ENCODE results near the gene ZNF587B.
"Not testable (repeated sequence)": the region's sequence is repeated elsewhere in the genome, so short reads cannot be mapped to it uniquely, and the experiment has no call there.

Gene ZNF587B

DNA sequence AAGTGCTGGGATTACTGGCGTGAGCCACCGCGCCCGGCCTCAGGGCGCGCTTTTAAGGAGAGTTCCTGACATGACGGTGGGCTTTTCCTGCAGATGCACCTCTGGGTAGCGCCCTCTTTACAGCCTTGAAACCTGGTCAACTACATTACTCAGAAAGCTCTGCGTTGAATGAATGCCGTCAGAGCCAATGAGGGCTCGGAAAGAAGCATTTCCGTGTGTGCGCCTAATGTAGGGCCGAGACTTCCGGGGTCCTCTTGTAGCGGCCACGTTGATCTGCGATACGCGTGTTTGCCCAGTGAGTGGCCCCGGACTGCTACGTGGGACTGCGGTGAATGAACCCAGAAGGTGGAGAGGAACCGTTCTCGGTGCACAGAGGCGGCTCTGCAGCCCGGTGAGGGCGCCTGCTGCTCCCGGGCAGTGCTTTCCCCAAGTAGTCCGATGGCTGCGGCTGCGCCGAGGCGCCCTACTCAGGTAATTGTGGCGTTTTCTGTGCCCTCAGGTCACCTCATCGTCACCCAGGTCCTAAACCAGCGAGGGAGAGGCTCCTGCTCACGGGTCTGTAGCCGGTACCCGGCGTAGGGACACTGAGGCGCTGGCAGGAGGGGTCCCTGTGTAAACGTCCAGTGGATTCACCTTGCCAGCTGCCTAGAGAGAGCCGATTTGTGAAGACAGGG, 10.5 kb upstream of the ZNF587B start:
- DNase-seq: peak; percentile 87

DNA sequence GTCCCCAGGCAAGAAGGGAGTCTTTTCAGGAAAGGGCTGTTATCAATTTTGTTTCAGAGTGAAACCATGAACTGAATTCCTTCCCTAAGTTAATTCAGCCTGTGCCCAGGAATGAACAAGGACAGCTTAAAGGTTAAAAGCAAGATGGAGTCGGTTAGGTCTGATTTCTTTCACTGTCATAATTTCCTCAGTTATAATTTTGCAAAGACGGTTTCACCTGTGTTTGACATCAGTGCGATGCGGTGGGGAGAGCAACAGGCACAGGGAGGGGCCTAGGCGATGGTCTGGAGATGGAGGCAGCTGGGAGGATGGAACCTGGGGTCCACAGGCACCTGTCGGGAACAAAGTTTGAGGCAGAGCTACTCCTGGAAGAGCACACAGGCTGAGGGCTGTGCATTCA, 9.5 kb upstream of the ZNF587B start:
- DNase-seq: no peak

DNA sequence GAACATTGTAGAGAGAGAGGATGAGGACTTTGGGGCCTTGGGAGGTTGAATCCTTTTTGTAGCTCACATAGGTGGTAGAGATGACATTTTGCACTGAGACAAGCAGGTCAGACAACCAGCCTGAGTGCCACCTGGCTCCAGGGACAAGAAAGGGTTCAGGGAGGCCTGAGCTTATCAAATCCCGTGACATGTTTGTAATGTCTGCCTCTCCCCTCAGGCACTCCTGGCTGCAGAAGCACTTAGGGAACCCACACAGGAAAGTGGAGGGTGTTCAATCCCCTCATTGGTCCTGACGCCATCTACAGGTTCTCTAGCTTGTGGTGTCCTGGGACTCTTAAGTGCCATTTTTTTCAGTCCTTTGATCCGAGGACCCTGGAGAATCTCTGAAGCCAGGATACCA, 9.0 kb upstream of the ZNF587B start:
- DNase-seq: not testable (repeated sequence)

DNA sequence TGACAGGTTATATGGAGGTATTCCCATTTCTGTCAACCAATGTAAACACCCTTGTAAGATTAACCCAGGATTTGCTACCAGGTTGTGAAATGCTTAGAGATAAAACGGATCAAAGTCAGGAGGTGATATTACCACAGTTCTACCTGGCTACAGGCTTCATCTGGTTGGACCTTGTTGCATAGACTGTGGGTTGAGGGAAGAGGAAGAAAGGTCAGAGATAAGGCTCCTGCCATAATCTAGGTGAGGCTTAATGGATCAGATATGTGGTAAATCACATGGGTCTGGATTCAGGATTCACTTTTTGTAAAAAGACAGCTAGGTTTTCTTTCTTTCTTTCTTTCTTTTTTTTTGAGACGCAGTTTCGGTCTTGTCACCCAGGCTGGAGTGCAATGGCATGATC, 8.6 kb upstream of the ZNF587B start:
- not testable (repeated sequence) for DNase-seq

DNA sequence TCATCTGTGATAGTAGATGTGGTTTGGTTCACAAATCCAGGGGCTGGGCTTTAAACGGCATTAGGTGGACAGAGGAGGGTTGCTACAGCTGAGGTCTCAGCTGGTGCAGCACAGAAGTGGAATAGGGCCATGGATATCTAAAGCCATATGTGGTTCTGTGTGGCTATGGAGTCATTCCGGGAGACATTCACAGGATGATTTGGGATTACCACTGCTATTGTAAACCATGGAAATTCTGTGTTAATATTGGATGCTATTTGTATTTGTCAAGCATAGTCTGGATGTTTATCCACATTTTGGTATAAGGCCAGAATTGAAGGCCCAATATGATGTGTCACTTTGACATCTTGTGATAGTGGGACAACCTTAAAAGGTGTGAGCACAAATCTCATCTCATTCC, 6.9 kb upstream of the ZNF587B start:
- not testable (repeated sequence) for DNase-seq

DNA sequence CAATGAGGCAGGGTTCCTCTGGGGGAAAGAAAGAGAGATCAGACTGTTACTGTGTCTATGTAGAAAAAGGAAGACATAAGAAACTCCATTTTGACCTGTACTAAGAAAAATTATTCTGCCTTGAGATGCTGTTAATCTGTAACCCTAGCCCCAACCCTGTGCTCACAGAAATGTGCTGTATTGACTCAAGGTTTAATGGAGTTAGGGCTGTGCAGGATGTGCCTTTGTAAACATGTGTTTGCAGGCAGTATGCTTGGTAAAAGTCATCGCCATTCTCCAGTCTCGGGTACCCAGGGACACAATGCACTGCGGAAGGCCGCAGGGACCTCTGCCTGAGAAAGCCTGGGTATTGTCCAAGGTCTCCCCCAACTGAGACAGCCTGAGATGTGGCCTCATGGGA, 6.5 kb upstream of the ZNF587B start:
- DNase-seq: not testable (repeated sequence)

DNA sequence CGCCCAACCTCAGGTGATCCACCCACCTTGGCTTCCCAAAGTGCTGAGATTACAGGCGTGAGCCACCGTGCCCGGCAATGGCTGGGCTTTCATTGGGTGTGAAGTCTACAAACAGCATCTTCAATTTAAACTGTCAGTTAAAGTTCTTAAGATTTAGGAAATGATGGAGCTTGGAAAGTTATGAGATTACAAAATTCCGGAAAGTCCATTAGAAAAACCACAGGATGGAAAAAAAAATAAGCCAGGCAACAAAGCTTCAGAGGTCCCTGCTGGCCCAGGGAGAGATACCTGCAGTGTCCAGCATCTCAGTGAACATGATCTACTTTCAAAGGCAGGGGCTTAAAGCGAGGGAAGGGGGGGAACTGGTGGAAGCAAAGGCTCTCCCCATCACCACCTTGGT, 4.6 kb upstream of the ZNF587B start:
- DNase-seq: no peak

DNA sequence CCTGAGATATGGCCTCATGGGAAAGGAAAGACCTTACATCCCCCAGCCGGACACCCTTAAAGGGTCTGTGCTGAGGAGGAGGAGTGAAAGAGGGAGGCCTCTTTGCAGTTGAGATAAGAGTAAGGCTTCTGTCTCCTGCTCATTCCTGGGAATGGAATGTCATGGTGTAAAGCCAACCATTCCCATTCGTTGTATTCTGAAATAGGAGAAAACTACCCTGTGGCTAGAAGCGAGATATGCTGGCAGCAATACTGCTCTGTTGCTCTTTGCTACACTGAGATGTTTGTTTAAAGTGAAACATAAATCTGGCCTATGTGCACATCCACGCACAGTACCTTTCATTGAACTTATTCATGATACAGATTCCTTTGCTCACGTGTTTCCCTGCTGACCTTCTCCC, 783 bp upstream of the ZNF587B start:
- no peak for DNase-seq

DNA sequence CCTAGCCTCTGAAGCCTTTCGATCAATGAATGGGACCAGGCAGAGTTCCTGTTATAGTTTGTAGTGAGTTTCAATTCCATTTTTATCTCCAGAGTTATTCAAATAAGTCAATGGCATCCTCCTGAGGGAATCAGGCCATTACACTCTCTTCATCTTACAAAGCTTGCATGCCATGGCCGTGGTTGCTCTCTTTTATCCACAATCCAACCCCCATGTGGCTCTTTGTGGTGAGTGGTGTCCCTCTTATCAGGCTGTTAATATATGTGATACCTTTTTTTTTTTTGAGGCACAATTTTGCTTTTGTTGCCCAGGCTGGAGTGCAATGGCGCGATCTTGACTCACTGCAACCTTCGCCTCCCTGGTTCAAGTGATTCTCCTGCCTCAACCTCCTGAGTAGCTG, 6.9 kb downstream of the ZNF587B start:
- not testable (repeated sequence) for DNase-seq

DNA sequence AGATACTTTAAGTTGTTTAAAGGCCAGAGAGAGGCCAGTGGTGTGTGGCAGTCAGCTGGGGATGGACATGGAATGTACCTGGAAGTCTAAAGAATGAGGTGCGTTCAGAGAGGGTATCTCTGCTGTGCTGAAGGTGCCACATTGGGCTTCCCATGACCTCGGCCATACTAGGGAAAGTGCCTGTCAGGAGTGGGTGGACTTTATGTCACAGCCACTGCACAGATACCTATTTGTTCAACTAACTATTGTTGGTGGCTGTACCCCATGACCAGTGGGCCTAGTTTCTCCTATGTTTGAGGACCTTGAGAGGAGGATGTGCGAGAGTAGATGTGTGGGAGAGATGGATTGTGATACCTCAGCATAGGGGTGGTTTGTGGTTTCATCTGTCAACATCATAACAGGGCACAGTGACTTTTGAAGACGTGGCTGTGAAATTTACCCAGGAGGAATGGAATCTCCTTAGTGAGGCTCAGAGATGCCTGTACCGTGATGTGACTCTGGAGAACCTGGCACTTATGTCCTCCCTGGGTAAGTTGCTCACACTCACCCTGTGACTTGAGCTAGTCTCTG, 8.6 kb downstream of the ZNF587B start:
- DNase-seq: not testable (repeated sequence)

DNA sequence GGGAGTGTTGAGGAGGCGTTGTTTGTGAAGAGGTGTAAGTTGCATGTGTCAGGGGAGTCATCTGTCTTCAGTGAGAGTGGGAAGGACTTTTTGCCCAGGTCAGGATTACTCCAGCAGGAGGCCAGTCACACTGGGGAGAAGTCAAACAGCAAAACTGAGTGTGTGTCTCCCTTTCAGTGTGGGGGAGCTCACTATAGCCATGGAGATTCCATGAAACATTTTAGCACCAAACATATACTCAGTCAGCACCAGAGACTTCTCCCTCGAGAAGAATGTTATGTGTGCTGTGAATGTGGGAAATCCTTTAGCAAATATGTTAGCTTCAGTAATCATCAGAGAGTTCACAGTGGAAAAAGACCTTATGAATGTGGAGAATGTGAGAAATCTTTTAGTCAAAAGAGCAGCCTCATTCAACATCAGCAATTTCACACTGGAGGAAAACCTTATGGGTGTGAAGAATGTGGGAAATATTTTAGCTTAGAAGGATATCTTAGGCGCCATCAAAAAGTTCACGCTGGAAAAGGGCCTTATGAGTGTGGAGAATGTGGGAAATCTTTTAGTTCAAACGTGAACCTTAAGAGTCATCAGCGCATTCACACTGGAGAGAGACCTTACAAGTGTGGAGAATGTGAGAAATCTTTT, 11.1 kb downstream of the ZNF587B start:
- no peak for DNase-seq

DNA sequence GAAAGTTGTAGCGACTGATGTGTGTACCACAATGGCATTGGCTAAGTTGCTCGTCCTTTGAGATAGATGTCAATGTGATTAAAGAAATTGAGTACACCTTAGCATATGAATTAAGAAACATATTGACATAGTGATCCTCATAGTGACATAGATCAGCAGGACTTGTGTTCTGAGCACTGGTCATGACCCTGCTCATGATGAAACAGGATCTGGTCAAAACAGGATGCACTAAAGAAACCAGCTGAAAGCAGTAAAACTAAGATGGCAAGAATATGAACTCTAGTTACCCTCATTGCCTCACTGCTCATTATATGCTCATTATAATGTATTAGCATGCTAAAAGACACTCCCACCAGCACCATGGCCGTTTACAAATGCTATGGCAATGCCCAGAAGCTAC, 17.1 kb downstream of the ZNF587B start:
- not testable (repeated sequence) for DNase-seq

DNA sequence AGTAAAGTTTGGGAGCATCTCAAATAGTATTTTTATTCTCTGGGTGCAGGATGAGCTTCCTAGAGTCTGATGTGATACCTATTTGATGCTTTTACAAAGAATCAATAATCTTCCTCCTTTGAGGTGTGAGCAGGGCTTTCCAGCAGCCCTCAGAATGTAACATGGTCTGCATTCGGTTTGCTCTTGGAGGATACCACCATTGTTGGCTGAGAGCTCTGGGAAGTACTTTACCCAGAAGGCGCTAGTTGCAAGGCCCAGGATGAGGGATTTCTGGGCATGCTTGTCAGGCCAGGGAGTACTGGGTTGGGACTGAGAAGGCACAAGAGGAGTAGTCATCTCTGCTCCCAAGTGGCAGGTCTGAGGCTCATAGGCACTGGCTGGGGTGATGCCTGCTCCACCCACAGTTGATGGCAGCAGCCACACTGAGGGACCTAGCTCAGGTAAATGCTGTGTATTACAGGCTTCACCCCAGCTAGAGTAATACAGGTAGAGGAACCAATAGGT, 19.1 kb downstream of the ZNF587B start:
- not testable (repeated sequence) for DNase-seq

DNA sequence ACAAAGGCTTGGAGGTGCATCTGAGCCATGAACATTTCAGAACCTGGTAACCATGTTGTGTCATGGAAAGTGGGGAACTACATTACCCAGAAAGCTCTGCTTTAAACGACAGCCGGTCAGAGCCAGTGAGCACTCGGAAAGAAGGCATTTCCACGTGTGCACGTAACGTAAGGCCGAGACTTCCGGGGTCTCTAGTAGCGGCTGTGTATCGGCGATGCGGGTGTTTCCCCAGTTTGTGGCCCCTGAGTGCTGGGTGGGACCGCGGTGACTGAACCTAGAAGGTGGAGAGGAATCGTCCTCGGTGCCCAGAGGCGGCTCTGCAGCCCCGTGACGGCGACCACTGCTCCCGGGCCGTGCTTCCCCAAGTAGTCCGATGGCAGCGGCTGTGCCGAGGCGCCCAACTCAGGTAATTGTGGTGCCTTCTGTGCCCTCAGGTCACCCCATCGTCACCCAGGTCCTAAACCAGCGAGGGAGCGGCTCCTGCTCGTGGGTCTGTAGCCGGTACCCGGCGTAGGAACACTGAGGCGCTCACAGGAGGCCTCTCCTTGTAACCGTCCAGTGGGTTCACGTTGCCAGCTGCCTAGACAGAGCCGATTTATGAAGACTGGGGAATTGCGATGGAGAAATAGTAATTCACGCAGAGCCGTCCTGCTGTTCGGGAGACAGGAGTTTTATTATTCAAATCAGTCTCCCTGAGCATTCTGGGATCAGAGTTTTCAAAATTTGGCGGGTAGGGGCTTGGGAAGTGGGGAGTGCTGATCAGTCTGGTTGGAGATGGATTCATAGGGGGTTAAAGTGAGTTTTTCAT, 19.8 kb downstream of the ZNF587B start, which contains the start of gene ZNF587:
Gene ZNF587, plus strand, starts transcription at position 194 of the 808 bp plus-strand sequence. Its CDS starts 180 bp downstream, at position 374.
- peak; percentile 81 for DNase-seq

DNA sequence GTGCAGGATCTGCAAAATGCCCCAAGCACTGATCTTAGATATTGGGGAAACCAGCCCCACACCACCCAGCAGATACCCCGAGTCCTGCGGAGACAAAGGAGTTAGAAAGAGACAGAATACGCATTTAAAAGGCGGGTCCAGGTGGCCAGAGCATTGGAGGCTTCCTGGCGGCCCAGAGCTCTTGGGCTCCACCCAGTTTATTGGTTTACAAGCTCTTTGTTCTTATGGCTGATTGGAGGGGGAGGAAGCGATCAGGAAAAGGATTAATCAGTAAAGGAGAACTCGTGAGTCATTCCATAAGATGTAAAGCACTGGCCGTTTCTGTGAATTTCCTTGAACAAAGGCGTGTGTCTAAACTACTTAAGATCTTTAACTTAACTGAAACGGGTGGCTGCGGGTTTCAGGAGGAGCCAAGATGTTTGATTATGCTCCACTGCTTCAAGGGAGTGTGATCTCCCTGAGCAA, 20.5 kb downstream of the ZNF587B start:
- no peak for DNase-seq

DNA sequence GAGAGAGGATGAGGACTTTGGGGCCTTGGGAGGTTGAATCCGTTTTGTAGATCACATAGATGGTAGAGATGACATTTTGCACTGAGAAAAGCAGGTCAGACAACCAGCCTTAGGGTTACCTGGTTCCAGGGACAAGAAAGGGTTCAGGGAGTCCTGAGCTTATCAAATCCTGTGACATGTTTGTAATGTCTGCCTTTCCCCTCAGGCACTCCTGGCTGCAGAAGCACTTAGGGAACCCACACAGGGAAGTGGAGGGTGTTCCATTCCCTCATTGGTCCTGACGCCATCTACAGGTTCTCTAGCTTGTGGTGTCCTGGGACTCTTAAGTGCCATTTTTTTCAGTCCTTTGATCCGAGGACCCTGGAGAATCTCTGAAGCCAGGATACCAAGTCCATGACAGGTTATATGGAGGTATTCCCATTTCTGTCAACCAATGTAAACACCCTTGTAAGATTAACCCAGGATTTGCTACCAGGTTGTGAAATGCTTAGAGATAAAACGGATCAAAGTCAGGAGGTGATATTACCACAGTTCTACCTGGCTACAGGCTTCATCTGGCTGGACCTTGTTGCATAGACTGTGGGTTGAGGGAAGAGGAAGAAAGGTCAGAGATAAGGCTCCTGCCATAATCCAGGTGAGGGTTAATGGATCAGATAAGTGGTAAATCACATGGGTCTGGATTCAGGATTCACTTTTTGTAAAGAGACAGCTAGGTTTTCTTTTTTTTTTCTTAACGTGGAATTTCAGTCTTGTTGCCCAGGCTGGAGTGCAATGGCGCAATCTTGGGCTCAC, 21.9 kb downstream of the ZNF587B start:
- not testable (repeated sequence) for DNase-seq

DNA sequence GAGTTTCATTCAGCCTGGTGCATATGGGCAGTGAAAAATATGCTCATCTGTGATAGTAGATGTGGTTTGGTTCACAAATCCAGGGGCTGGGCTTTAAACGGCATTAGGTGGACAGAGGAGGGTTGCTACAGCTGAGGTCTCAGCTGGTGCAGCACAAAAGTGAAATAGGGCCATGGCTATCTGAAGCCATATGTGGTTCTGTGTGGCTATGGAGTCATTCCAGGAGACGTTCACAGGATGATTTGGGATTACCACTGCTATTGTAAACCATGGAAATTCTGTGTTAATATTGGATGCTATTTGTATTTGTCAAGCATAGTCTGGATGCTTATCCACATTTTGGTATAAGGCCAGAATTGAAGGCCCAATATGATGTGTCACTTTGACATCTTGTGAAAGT, 24.0 kb downstream of the ZNF587B start:
- DNase-seq: not testable (repeated sequence)

DNA sequence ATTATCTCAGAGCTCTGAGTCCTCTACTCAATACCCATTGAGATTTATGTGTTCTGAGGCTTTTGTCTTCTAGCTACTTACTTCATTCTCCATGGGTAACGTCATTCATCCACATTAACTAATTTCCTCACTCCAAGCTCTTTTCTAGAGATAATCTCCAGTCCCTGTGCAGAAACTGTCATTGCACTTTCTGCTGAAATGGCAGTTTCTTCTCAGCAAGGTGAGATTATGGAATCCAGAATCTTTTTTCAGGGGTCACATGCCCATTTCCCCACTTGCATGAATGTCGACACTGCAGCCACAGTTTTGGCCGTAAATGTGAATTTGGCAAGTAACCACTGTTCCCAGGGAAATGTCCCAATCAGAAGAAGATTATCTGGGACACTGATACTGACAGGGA, 32.3 kb downstream of the ZNF587B start:
- not testable (repeated sequence) for DNase-seq

DNA sequence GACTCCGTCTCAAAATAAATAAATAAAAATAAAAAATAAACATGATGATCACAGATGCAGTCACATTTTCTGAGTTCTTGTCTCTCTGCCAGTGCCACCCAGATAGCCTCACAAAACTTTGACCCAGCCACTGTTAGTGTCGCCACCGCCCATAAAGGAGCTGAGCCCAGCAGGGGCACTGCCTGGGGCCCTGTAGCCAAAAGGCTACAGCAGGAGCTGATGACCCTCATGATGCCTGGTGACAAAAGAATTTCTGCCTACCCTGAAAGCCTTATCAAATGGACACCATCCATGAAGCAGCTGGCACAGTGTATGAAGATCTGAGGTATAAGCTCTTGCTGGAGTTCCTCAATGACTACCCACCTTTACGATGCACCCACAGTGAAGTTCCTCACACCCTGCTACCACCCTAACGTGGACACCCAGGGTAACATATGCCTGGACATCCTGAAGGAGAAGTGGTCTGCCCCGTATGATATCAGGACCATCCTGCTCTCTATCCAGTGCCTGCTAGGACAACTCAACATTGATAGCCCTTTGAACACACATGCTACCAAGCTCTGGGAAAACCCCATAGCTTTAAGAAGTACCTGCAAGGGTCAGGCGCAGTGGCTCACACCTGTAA, 37.9 kb downstream of the ZNF587B start:
- DNase-seq: no peak

DNA sequence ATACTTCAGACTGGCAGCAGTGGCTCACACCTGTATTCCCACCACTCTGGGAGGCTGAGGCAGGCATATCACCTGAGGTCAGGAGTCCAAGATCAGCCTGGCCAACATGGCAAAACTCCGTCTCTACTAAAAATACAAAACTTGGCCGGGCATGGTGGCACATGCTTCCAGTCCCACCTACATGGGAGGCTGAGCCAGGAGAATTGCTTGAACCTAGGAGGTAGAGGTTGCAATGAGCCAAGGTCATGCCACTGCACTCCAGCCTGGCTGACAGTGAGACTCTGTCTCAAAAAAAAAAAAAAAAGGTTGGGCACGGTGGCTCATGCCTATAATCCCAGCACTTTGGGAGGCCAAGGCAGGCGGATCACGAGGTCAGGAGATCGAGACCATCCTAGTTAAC, 39.6 kb downstream of the ZNF587B start:
- not testable (repeated sequence) for DNase-seq

DNA sequence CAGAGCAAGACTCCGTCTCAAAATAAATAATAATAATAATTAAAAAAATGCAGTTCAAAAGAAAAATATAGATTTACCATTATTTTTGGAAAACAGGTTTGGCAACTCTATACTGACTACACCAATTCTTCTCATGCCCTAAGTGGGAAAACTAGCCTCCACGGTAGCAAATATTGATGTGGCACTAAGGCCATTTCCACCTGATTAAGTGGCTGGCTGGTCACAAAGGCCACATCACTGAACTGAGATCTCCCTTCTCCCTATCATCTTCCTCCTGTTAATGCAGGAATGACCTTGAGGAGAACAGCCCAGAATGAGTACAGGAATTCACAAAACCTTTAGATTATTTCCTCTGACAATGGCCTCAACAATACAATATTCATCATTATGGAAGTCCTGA, 40.1 kb downstream of the ZNF587B start:
- DNase-seq: no peak

DNA sequence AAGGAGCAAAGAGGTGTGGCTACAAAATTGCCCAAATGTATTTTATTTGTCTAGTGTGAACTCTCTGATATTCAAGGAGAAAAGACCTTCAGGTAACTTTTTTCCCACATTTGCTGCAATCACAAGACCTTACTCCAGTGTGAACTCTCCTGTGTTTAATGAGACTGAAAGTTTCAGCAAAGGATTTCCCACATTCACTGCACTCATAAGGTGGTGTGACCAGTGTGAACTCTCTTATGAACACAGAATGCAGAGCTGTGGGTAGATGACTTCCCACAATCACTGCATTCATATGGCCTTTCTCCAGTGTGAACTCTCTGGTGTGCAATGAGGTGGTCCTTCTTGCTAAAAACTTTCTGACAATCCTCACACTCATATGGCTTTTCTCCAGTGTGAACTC, 42.4 kb downstream of the ZNF587B start:
- DNase-seq: no peak
